HG02610 (cell line): ENCODE results near the gene PLXDC2.
"Not testable (repeated sequence)": the region's sequence is repeated elsewhere in the genome, so short reads cannot be mapped to it uniquely, and the experiment has no call there.

ENCODE experiments used
- ATAC-seq: cut with Tn5 transposase; IDR thresholded peaks from one replicate; pipeline ENCODE4 v1.9.1; 2021; ENCODE audit warnings: mild to moderate bottlenecking, moderate library complexity; ENCODE audit not compliant: unreplicated experiment

PLXDC2 gene

GRCh38 chr10:20007426-20007825 lies 191.2 kb downstream of the PLXDC2 start:
- ATAC-seq, result no peak

DNA sequence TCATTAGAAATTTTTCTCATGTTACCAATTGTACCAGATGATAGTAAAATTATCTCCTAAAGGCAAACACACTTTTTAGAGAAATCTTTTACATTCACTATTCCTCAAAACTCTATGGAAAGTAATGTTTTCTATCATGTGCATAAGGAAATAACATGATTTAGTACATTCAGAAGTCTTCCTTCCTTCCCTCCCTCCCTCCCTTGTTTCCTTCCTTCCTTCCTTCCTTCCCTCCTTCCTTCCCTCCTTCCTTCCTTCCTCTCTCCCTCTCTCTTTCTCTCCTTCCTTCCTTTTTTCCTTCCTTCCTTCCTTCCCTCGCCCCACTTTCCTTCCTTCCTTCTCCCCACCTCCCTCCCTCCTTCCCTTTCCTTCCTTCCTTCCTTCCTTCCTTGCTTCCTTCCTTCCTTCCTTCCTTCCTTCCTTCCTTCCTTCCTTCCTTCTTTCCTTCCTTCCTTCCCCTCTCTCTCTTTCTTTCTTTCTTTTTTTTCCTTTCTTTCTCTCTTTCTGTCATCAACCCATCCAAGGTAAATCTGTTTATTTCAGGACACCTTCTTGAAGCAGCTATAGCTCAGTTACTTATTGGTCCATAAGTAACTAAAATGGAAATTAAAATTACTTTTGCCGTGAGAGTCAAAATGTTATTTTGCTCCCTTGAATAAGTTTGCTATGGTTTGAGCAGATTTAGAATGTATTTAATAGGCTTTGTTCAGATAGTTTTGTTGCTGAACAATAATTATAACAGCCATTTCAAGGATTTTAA lies 197.9 kb downstream of the PLXDC2 start:
- no peak for ATAC-seq

GRCh38 chr10:20017961-20018360 lies 201.7 kb downstream of the PLXDC2 start:
- ATAC-seq, result no peak

- ATAC-seq, result no peak
Measured at GRCh38 chr10:20020677-20021076, 204.4 kb downstream of the PLXDC2 start.

- no peak for ATAC-seq
Measured at GRCh38 chr10:20029523-20029922, 213.3 kb downstream of the PLXDC2 start.

GRCh38 chr10:20033476-20033875 lies 217.2 kb downstream of the PLXDC2 start:
- no peak for ATAC-seq

DNA sequence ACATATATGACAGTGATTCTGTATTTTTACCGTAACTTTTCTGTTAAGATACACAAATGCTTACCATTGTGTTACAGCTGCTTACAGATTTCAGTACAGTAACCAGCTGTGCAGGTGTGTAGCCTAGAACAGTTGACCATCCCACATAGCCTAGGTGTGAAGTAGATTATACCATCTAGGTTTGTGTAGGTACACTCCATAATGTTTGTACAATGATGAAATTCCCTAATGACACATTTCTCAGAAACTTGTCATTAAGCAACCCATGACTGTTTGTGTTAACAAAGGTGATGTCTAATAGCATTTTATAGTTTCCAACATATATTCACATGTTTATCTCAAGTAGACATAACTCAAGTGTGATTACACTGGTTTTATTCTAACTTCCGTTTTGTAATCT lies 218.5 kb downstream of the PLXDC2 start:
- ATAC-seq, result no peak

DNA sequence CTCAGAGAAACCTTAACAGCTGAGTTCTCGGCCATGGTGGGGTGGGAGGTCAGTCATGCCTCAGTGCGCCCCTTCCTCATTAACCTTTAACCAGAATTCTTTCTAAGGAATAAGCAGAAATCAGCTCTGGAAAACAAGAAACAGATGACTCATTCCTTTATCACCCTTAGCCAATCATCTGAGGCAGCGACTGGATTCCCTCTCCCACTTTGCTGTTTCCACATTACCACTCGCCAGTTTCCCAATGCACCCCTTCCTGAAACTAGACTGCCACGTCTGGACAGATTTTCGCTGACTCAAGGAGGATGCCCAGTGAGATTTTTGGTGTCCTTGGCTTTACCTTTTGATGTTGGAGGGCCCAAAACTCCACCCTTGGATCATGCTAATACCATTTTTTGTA lies 223.8 kb downstream of the PLXDC2 start:
- no peak for ATAC-seq

DNA sequence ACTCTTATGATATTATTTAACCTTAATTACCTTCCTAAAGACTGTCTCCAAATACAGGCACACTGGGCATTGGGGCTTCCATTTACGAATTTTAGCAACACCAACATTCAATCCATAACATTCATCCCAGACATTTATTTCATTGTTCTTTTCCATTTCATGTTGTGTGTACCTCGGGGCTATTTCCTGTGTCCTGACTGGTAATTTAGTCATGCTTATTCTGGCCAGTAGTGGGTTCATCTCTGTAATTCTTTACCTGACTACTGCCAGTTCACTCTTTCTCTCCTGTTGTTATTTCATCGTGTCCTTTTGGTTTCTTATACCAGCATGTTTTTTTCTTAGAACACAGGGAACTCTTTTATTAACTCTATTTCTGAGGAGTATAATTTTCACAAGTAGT lies 225.7 kb downstream of the PLXDC2 start:
- ATAC-seq, result no peak

DNA sequence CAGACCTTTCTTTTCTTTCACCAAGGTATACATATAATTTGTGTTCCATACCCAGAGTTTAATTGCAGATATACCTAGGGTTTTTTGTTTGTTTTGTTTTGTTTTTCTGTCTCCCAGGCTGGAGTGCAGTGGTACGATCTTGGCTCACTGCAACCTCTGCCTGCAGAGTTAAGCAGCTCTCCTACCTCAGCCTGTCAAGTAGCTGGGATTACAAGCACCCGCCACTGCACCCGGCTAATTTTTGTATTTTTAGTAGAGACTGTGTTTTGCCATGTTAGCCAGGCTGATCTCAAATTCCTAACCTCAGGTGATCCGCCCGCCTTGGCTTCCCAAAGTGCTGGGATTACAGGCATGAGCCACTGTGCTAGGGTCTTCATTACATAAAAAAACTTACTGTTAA lies 228.9 kb downstream of the PLXDC2 start:
- not testable (repeated sequence) for ATAC-seq

- no peak for ATAC-seq
Measured at GRCh38 chr10:20048161-20048560, 231.9 kb downstream of the PLXDC2 start.

DNA sequence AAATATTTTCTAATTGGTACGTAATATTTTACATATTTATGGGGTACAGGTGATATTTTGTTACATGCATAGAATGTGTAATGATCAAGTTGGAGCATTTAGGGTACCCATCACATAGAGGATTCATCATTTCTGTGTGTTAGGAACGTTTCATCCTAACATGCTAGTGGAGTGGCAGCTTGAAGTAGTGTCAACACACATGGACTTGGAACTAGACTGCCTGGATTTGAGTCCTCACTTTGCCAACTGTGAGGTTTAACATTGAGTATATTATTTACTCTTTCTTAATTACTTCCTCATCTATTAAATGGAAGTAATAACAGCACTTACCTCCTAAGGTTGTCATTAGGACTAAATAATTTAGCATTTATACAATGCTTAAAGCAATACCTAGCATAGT lies 241.9 kb downstream of the PLXDC2 start:
- no peak for ATAC-seq

- no peak for ATAC-seq
Measured at GRCh38 chr10:20059084-20059835, 243.0 kb downstream of the PLXDC2 start.

DNA sequence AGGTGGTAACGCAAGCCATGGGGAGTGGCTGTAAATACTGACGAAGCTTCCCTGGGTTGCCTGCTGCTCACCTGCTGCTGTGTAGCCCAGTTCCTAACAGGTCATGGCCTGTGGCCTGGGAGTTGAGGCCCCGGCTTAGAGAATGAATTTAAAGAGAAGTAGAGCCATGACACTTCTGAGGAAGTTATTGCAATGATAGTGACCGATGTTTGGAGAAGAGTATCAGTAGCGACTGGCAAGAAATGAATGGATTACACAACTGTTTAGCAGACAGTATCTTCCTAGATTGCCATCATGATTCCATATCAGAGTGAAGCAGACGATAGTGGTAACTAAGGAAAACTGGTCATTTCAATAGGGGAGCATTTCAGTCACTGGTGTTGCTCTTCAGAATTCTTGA lies 249.6 kb downstream of the PLXDC2 start:
- no peak for ATAC-seq

GRCh38 chr10:20073167-20073566 lies 256.9 kb downstream of the PLXDC2 start:
- no peak for ATAC-seq

DNA sequence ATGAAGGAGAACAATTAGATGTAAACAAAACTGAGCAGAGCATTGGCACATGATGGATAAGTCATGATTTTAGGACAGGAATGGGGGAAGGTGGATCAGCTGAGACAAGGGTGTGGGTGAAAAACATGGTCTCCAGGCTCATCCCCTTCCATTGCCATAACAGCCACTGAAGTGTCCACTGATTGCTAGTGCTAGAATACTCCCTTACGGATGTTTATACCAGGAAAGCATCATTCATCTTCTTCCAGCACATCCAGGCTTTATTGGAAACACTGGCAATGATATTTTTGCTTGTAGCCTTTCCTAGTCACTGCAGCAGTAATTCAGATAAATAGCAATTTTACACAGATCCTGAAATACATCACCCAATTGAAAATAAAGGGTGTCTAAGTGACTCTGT lies 259.5 kb downstream of the PLXDC2 start:
- no peak for ATAC-seq

- ATAC-seq, result no peak
Measured at GRCh38 chr10:20084451-20084850, 268.2 kb downstream of the PLXDC2 start.

DNA sequence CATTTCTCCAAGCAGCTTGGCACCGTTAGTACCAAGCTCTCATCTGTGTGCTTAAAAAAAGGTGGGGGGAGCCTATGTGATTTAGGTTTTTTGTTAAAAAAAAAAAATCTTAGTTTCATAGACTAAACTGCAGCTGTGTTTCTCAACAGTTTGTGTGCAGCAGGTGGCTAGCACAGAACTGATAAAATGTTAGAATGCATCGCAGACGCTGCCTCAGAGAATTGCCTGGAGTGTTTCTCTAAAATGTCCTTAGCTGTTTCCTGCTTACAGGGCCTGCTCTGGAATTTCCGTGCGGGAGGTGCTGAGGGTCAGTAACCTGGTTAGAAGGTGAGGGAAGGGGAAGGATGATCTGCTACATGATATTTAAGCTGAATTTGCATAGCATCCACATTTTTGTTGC lies 268.9 kb downstream of the PLXDC2 start:
- ATAC-seq, result no peak

DNA sequence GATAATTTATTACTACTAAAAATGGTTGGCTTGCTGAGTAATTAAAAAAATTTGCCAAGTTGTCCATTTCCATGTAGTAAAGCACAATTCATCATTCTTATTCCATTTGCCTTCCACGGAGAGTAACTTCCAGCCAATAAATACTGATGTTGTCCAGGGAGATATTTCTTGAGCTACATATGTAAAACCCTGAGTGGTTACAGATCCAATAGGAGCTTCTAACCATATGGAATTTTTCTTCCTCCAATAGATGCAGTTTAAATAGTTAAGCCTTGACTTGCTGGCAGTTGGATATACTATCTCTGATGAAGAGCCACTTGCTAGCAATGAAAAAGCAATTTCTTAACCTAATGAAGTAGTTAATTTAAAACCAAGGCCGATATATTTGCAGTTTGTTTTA lies 271.1 kb downstream of the PLXDC2 start:
- no peak for ATAC-seq

- ATAC-seq, result no peak
Measured at GRCh38 chr10:20088061-20088701, 271.9 kb downstream of the PLXDC2 start.

DNA sequence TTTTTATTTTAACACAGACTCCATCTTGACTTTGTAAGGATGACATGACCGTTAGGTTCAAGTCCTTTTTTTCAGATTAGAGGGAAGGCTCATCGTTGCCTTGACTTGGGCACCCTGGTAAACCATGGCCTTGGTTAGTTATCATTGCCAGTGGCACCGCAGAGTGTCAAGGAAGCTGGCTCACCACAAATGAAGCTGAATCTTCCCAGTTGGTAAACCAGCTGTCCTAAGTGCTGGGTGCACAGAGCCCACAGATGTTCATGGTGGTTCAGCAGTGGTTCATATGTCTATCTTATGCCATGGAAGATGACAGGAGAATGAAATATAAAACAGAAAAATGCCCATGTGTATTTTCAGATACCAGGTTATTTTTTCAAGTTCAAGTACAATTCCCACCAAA lies 273.6 kb downstream of the PLXDC2 start:
- ATAC-seq, result no peak

GRCh38 chr10:20090831-20091230 lies 274.6 kb downstream of the PLXDC2 start:
- ATAC-seq, result no peak
